CD4-positive, alpha-beta T cell (primary cell): Measurements from ENCODE around the gene RGMA. TPM values are rescaled to one million over a fixed set of nuclear protein-coding genes. Genes with fewer than 3 reads are reported as not detected.

Experiments
- ATAC-seq: fragments of 200-7000 bp; cut with Tn5 transposase; one replicate; pipeline ENCODE4 v1.10.0; 2022; ENCODE audit warnings: mild to moderate bottlenecking; ENCODE audit not compliant: poor library complexity
- CTCF ChIA-PET: fragments of 350-600 bp; sonication (Branson Sonifier 250); formaldehyde crosslinking; loops from one replicate; lab custom pipeline; 2021; ENCODE audit warnings: antibody characterized with exemption, inconsistent platforms; lab: Charles Lee
- POLR2A ChIA-PET: fragments of 350-600 bp; sonication (Branson Sonifier 250); formaldehyde crosslinking; loops from one replicate; lab custom pipeline; 2021; ENCODE audit warnings: antibody characterized with exemption, inconsistent platforms; lab: Charles Lee
- DNase-seq, 14 experiments: peaks; one replicate each; pipeline ENCODE4 v3.0.0-alpha.2; 2013 to 2020; ENCODE audit warnings: mixed read lengths in 2 of 14
- H3K27ac ChIP-seq, 2 donors: one replicate each; pipeline versions ENCODE4 v1.5.1 to v1.7.0; 2013; ENCODE audit warnings: low read length in 2 of 2, low read depth in 1 of 2, mild to moderate bottlenecking in 1 of 2
- H3K27me3 ChIP-seq, 2 experiments: 1 replicate in 1 of 2; 2 replicates in 1 of 2; pipeline versions ENCODE4 v1.6.1 to v1.7.0; 2013; ENCODE audit warnings: low read length in 2 of 2, control low read depth in 1 of 2, mild to moderate bottlenecking in 1 of 2, moderate library complexity in 1 of 2; ENCODE audit not compliant: insufficient read depth in 2 of 2, control insufficient read depth in 1 of 2
- H3K36me3 ChIP-seq: one replicate; pipeline ENCODE4 v1.6.1; 2013; ENCODE audit warnings: low read length, control low read depth; ENCODE audit not compliant: insufficient read depth
- H3K4me1 ChIP-seq: one replicate; pipeline ENCODE4 v1.6.1; 2013; ENCODE audit warnings: low read length, control low read depth; ENCODE audit not compliant: insufficient read depth
- H3K4me3 ChIP-seq: one replicate; pipeline ENCODE4 v1.5.1; 2013; ENCODE audit warnings: mild to moderate bottlenecking, low read length, moderate library complexity
- H3K9me3 ChIP-seq, 2 experiments: 1 replicate in 1 of 2; 2 replicates in 1 of 2; pipeline versions ENCODE4 v1.6.1 to v1.7.0; 2013; ENCODE audit warnings: low read length in 2 of 2, mild to moderate bottlenecking in 2 of 2, control low read depth in 1 of 2, moderate library complexity in 1 of 2; ENCODE audit not compliant: control insufficient read depth in 1 of 2, insufficient read depth in 1 of 2
- H3K27ac Mint-ChIP-seq: one replicate; pipeline ENCODE4 v1.8.0; 2020; ENCODE audit warnings: mixed read lengths
- H3K27me3 Mint-ChIP-seq: one replicate; pipeline ENCODE4 v1.8.0; 2021; ENCODE audit warnings: mixed read lengths
- H3K36me3 Mint-ChIP-seq: one replicate; pipeline ENCODE4 v1.8.0; 2021; ENCODE audit warnings: low read depth, mixed read lengths
- H3K4me1 Mint-ChIP-seq: one replicate; pipeline ENCODE4 v1.8.0; 2021; ENCODE audit warnings: low read depth, mixed read lengths
- H3K4me3 Mint-ChIP-seq: one replicate; pipeline ENCODE4 v1.8.0; 2020; ENCODE audit warnings: mild to moderate bottlenecking, mixed read lengths
- H3K9me3 Mint-ChIP-seq: one replicate; pipeline ENCODE4 v1.8.0; 2020; ENCODE audit warnings: mixed read lengths
- intact Hi-C, 2 experiments: fragments of 100-400 bp; cut with DNase I in 1 of 2; cut with micrococcal nuclease in 1 of 2; formaldehyde crosslinking; loops; one replicate each; pipeline versions ENCODE4 v1.15.1 to v1.9.0; 2023 to 2025; cut with DNase I, micrococcal nuclease
- total RNA-seq, 174 experiments: library from RNA in 2 of 174; stranded (reverse) in 2 of 174; gene quantifications; one replicate each; pipeline ENCODE4 v1.2.3 and lab custom pipeline; 2021 to 2026
- TF ChIP-seq, protein P1 (sequence below): fragments of 200-600 bp; IDR thresholded peaks from one replicate; pipeline ENCODE4 v1.8.0; 2022; ENCODE audit warnings: antibody characterized with exemption, mild to moderate bottlenecking

RGMA gene
- total RNA-seq, 2 experiments from 2014 or later: not detected

DNA sequence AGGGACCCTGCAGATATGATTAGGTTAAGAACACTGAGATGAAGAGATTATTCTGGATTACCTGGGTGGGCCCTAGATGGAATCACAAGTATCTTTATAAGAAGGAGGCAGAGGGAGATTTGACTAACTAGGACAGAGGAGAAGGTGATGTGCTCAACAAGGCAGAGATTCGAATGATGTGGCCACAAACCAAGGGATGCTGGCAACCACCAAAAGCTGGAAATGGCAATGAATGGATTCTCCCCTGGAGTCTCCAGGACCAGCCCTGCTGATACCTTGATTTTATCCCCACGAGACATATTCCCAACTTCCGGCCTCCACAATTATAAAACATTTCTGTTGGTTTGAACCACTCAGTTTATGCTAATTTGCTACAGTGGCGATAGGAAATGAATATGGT is 42.9 kb downstream of the RGMA start:
- H3K27me3 Mint-ChIP-seq: no peaks in the 10 kb centered on the region
- peaks cover 2% of the 10 kb centered on the region for H3K9me3 Mint-ChIP-seq
- no peaks in the 10 kb centered on the region for H3K36me3 Mint-ChIP-seq
- no peak for ATAC-seq
- no peak overlapping the region for H3K4me3 Mint-ChIP-seq
- H3K36me3 ChIP-seq: no peaks in the 10 kb centered on the region
- H3K4me1 ChIP-seq: peaks cover 29% of the 10 kb centered on the region
- ChIA-PET CTCF (no interaction called here), POLR2A (no interaction called here)
- DNase-seq: no peak
- TF ChIP-seq, protein P1, sequence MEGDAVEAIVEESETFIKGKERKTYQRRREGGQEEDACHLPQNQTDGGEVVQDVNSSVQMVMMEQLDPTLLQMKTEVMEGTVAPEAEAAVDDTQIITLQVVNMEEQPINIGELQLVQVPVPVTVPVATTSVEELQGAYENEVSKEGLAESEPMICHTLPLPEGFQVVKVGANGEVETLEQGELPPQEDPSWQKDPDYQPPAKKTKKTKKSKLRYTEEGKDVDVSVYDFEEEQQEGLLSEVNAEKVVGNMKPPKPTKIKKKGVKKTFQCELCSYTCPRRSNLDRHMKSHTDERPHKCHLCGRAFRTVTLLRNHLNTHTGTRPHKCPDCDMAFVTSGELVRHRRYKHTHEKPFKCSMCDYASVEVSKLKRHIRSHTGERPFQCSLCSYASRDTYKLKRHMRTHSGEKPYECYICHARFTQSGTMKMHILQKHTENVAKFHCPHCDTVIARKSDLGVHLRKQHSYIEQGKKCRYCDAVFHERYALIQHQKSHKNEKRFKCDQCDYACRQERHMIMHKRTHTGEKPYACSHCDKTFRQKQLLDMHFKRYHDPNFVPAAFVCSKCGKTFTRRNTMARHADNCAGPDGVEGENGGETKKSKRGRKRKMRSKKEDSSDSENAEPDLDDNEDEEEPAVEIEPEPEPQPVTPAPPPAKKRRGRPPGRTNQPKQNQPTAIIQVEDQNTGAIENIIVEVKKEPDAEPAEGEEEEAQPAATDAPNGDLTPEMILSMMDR: no peak
- no peak overlapping the region for H3K27ac ChIP-seq
- H3K4me3 ChIP-seq: no peak overlapping the region
- no peaks in the 10 kb centered on the region for H3K27me3 ChIP-seq
- H3K4me1 Mint-ChIP-seq: peaks cover 28% of the 10 kb centered on the region
- intact Hi-C loops: no loop called here
- no peak overlapping the region for H3K27ac Mint-ChIP-seq
- H3K9me3 ChIP-seq: peaks cover 6 to 19% of the 10 kb centered on the region in 2 experiments

DNA sequence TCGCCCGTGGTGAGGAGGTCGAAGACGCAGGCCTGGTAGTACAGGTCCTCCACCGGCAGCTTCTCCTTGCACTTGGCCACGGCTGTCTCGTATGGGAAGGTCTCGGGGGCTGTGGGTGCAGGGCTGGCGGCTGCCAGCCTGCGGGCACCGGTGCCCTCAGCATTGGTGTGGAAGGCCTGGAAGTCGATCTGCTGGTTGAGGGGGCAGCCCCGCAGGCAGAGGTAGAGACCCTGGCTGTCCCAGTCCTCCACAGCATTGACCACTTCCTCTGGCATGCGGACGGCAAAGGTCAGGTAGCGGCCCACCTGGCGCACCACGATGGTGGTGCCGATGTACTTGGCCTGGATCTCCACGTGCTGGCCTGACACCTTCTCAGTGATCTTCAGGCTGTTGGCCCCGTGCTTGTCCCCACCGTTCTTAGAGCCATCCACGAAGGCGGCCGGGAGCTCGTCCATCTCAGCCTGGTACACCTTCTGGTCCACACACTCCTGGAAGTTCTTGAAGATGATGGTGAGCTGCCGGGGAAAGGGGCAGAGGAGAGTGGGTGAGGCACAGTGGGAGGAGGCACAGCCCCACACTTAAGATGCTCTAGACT is 43.7 kb downstream of the RGMA start:
- Histone ChIP-seq H3K27ac (no peak overlapping the region), H3K4me3 (no peak overlapping the region), H3K36me3 (no peaks in the 10 kb centered on the region), H3K4me1 (peaks cover 29% of the 10 kb centered on the region), H3K27me3 (no peaks in the 10 kb centered on the region), H3K9me3 (peaks cover 6 to 19% of the 10 kb centered on the region in 2 experiments)
- Mint-ChIP-seq H3K4me3 (no peak overlapping the region), H3K36me3 (no peaks in the 10 kb centered on the region), H3K27me3 (no peaks in the 10 kb centered on the region), H3K9me3 (peaks cover 2% of the 10 kb centered on the region), H3K27ac (no peak overlapping the region), H3K4me1 (peaks cover 28% of the 10 kb centered on the region)
- TF ChIP-seq, protein P1: no peak
- no peak for ATAC-seq
- intact Hi-C loops: no loop called here
- ChIA-PET CTCF (no interaction called here), POLR2A (no interaction called here)
- DNase-seq: no peak

DNA sequence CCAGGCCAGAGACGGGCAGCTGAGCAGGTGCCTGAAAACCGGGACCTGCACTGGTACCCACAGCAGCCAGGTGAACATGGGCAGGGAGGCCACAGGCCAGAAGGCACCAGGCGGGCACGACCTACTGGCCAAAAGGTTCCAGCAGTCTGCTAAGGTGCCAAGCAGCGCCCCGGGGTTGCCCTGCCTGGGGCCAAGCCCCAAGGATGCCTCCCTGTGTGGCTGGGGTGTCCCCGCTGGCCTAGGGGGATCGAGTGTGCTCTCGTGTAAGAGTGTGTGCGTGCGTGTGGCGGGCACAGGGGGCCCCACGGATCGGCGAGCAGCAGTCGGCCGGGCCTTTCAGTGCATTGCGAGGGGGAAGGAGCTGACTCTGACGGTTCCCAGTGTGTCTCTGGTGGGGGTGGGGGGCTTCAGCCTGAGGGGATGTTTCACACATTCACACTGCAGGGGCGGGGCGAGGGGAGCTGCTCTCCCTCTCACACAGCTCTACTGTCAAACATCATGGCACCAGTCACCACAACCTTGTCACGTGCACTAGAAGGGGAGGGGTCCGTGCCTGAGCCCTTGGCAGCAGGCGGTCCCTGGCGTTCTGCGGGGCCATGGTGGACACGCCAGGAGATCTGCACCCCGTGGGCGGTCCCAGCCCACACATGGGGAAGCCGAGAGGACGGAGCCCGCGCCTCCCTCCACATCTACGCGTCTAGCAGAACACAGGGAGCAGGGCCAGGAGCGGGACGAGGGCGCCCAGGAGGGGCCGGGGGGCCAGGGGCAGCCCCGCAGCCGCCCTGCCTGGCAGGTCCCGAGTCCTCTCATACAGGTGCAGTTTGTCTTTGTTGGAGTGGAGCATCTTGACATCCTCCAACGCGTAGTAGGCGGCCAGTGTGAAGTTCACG is 44.5 kb downstream of the RGMA start:
- Histone ChIP-seq H3K36me3 (no peaks in the 10 kb centered on the region), H3K4me1 (peaks cover 29% of the 10 kb centered on the region), H3K27ac (no peak overlapping the region), H3K9me3 (peaks cover 6 to 19% of the 10 kb centered on the region in 2 experiments), H3K4me3 (no peak overlapping the region), H3K27me3 (no peaks in the 10 kb centered on the region)
- H3K27me3 Mint-ChIP-seq: no peaks in the 10 kb centered on the region
- POLR2A ChIA-PET: no interaction called here
- no peak overlapping the region for H3K27ac Mint-ChIP-seq
- ATAC-seq (no peak), DNase-seq (no peak)
- H3K9me3 Mint-ChIP-seq: peaks cover 2% of the 10 kb centered on the region
- no peaks in the 10 kb centered on the region for H3K36me3 Mint-ChIP-seq
- H3K4me3 Mint-ChIP-seq: no peak overlapping the region
- TF ChIP-seq, protein P1: no peak
- peaks cover 27% of the 10 kb centered on the region for H3K4me1 Mint-ChIP-seq
- intact Hi-C loops: no loop called here
- CTCF ChIA-PET: no interaction called here
